ENCODE results near the gene RASA3.
A peak's percentile ranks its signal among the peaks of the same experiment; 100 is the strongest.
"Not testable (repeated sequence)": the region's sequence is repeated elsewhere in the genome, so short reads cannot be mapped to it uniquely, and the experiment has no call there.

Gene RASA3

DNA sequence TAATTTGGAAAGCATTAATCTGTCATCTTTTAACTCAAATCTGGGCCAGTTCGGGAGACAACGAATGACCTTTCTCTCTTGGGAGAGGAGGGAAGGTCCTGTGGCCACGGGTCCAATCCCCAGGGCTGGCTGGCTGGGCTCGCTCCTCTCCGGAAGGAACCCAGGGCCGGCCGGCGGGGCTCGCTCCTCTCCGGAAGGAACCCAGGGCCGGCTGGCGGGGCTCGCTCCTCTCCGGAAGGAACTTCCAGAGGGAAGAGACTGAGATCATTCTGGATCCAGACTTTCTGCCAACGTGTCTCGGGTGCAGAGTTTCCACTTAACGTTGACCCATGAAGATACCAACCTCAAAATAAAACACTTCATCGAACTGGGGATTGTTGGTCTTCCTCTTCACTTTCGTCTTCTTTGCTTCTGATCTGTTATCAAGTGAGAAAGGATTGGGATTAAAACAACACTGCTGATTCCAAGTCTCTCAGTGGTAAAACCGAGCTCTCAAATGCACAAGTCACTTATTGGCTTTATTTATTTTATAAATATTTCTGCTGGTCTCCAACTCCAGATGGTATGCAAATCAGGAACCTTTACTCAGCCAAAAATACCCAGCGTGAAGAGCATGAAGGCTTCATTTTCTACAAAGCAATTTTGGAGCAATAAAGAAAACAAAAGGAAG is 105.2 kb downstream of the RASA3 start:
- no peak for DNase-seq

DNA sequence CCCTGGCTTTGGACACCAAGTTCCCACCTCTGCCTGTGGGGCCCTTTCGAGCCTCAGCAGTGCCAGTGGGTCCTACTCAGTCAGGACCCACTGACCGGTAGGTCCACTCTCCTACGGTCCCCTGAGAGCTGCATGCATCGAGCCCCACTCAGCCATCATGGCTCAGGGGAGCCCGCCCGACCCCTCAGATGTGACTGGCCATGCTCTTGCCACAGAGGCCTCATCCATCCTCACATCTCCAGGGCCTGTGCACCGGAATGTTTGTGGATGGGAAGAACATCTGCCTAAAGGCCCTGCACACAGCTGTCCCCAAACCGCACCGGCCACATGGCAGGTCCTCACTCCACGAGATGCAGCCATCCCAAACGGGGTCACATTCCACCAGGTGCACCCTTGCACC is 105.9 kb downstream of the RASA3 start:
- no peak for DNase-seq

- DNase-seq, result no peak
These were observed 106.5 kb downstream of the RASA3 start for GRCh38 chr13:114025714-114026431.

- DNase-seq, result no peak
These were observed 107.1 kb downstream of the RASA3 start for GRCh38 chr13:114025405-114025713.

DNA sequence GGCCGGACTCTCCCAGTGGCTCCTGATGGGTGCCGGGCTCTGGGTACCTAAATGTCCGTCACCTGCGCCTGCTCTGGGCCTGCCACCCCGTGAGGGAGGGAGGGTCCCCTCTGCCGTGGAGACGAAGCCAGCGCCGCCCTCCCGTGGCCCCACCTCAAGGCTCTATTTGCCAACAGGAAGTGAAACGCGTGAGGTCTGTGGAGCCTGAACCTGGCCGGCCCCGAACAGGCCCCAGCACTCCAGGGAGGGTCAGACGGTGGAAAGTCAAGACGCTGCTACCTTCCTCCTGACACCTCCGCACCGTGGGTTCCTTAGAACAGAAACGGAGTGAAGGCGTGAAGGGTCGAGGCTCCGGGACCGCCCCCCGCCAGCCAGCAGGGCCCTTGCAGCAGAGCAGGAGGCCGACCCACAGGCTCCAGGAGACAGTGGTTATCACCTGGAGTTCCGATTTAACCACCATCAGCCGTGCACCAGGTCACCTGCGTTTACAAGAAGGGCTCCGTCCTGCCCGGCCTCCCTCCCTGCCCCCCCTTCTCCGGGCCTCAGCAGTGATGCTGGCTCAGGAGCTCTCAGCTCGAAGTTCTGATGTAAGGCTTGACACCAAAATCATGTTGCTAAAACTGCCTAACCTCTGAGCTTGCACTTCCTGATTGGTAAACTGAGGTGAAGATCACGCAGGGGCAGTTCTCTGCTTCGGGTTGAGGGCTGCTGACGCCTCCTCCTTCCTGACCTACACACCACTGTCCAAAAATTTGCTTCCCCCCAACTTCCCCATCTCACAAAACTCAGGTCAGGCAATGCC is 107.6 kb downstream of the RASA3 start:
- no peak for DNase-seq

- DNase-seq, result no peak
These were observed 108.5 kb downstream of the RASA3 start for GRCh38 chr13:114023716-114024602.

GRCh38 chr13:114022876-114023275 is 109.5 kb downstream of the RASA3 start:
- no peak for DNase-seq

DNA sequence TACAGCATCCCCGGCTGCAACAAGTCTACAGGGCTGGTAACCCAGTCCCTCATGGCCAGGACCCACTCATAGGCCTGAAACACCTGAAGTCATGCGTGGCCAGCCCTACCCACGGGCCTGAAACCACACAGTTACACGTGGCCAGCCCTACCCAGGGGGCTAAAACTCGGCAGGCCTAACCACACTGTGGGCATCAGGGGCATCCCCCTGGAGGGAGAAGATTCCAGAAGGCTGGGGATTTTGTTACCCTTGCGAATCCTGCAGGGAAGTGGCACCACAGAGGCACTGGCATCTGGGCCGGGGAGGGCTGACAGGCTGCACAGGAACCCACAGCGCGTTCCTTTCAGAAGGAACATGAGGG is 110.1 kb downstream of the RASA3 start:
- DNase-seq, result no peak

DNA sequence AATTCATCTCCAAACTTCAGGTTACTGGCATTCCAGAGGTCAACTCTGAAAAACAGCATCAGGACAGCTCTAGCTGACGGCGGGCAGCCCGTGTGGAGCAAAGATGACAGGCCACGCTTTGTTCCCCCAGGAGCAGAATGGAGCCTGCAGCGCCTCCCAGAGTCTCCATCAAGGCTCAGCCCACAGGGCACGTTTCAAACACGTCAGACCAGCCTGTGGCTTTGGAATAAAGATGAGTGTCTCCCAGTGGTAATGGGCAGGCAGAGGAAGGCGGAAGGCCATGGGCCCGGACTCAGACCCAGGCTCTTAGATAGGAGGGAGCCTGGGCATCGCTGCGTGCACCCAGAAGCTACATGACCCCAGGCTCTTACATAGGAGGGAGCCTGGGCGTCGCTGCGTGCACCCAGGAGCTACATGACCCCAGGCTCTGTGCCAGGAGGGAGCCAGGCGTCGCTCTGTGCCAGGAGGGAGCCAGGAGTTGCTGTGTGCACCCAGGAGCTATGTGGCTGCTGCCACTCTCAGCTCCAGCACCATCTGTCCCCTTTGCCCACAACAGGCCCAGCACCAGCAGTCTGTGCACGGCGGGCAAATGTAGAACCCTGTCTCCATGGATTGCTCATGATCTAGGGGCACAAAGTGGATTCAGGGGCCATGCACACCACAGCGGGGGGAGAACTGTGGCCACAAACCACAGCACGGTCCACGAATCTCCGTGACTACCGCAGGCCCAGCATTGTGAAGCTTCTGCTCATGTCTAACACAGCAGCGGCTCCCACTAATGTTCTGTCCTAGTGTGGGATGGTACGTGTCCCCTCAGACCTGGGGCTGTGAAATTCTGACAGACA is 110.7 kb downstream of the RASA3 start:
- DNase-seq, result no peak

GRCh38 chr13:114020750-114021463 is 111.5 kb downstream of the RASA3 start:
- DNase-seq, result no peak

DNA sequence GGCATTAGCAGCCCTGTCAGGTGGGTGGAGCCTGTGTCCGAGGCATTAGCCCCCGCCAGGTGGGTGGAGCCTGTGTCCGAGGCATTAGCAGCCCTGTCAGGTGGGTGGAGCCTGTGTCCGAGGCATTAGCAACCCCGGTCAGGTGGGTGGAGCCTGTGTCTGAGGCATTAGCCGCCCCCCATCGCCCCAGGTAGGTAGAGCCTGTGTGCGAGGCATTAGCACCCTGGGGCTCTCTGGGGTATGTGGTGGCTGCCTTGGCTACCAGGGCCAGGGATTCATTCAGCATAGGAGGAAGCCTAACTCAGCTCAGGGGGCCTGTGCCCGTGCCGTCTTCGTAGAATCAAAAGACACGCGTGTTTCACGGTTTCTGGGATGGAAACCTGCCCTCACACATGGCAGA is 112.3 kb downstream of the RASA3 start:
- DNase-seq, result not testable (repeated sequence)

DNA sequence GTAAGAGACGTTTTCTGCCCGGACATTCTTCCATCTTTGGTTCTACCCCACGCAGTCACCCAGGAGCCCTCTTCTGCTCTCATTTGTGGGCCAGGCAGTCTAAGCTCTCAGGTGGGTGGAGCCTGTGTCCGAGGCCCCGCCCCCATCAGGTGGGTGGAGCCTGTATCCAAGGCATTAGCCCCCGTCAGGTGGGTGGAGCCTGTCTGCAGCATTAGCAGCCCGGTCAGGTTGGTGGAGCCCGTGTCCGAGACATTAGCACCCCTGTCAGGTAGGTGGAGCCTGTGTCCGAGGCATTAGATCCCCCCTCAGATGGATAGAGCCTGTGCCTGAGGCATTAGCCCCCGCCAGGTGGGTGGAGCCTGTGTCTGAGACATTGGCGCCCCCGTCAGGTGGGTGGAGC is 113.1 kb downstream of the RASA3 start:
- DNase-seq, result peak; percentile 48

DNA sequence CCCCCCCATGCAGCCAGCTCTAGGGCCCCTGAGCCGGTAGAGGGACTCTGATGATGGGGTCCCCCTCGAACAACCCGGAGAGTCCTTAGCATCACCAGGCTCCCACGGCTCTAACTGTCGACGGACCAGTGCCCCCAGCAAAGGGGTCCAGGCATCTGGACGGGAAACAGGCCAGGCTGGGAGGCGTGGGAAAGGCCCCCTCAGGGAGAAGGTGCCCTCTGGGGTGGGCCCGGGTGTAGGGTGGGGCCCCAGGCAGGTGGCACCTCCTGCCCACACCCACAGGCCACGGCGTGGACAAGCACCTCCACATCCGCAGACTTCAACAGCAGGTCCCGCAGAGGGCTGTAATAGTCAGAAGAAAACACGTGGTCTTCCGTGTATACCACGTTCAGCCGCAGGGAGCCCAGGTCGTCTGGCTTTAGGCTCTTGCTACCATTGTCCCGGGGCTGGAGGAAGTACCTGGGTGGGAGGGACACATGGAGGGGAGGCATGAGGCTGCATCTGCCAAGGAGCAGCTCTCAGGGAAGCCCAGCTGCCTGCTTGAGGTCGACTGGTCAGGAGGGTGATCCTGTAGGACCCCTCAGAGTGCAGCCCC is 113.9 kb downstream of the RASA3 start:
- DNase-seq, result no peak

DNA sequence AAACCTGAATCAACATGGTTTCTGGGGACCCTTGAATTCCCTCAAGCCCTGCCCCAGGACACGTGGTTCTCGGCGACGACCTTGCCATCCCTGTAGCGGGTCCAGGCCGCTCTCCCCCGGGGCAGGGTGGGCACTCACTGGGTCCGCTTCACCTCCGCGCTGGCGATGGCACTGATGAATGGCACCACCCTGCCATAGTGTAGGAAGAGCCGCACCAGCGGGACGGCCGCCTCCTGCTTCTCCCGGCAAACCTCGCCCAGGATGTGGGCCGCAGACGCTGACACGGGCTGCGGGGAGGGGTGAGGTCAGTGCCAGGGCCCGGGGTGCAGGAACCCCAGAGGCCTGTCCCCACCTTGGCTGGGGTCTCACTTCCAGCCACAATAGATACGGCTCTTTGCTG is 114.5 kb downstream of the RASA3 start:
- no peak for DNase-seq

GRCh38 chr13:114017028-114017630 is 115.3 kb downstream of the RASA3 start:
- DNase-seq, result no peak

- no peak for DNase-seq
These were observed 115.9 kb downstream of the RASA3 start for GRCh38 chr13:114016321-114017027.

DNA sequence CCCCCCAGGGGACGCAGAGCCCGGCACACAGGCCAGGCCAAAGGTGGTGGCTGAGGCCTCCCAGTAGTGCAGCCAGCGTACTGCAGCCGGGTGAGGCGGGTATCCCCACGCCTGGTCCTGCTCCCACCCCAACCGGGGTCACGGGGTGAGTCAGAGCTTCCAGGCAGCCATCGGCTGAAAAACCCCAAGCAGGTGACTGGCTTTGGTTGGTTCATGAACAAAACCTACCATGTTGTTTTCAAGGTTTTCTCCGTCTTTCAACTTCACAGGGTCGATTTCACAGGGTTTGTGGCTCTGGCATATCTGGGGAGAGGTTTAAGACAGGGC is 116.5 kb downstream of the RASA3 start:
- peak; percentile 10 for DNase-seq

GRCh38 chr13:114015111-114015968 is 117.1 kb downstream of the RASA3 start:
- no peak for DNase-seq

All from activated naive CD4-positive, alpha-beta T cell treated with Interleukin-2 at 50 U/mL for 16 hours (primary cell).